ENCODE data around the gene RERE.

GRCh38 chr1:8817412-8818324 lies at the start of gene RERE:
- TF ChIP-seq POLR2AphosphoS5 (IDR thresholded peaks at IDR 0.05; ENCODE audit: low read depth, low read length) (peak; percentile 92), POLR2A (IDR thresholded peaks at IDR 0.05; ENCODE audit: low read depth, low read length) (peak; percentile 97), TAF1 (IDR thresholded peaks at IDR 0.05; ENCODE audit: borderline replicate concordance, low read depth, low read length) (peak; percentile 81)
